HG03095 (cell line): ENCODE results near the gene PCDH9.

ENCODE experiments used
- ATAC-seq: cut with Tn5 transposase; IDR thresholded peaks from one replicate; pipeline ENCODE4 v1.9.1; 2021; ENCODE audit warnings: moderate library complexity; ENCODE audit not compliant: unreplicated experiment

PCDH9 gene

DNA sequence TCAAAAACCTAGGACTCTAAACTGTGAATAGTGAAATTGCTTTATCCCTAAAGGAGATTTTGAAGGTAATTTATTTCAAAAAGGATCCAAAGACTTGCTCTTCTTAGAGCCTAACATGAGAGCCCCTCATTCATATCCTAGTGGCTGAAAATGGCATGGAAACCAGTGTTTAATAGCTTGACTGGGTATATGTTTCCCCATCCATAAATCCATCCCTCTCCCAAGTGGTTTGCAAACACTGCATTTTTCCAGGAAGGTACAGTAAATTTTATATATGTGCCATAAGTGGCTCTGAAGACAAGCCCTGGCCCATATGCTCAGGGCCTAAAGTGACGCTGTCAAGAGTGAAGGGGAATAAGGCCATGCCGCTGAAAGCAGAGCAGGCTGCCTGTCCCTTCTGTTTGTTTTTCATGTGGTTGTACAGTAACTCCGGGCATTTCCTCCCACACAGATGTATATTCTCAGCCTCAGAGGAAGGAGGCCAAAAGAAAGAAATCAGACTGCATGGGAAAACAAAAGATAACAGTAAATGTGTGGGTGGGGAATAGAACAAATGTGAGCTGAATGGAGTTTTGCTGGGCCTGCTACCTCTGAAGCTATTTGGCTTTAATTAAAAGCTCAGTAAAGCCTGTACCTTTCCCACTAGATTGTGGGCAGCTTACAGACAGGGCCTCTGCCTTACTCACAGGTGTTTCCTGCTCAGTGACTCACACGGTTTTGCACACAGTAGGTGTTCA lies 181.9 kb downstream of the PCDH9 start:
- peak; percentile 95 for ATAC-seq

DNA sequence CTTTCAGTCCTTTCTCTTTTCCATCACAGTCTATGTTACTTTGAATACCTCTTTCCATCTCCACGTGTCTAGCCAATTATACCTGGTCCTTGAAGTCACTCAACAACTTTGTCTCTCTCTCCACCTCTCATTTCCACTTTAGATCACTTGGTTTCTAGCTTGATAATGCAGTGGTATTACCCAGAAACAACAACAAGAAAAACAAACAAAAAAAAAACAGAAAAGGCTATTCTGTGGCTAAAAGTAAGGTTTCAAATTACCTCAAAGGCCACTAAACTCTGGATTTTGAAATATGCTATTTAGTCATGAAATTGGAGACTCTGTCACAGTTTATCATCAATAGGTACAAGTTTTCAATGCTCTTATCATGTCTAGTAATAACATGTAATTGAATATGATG lies 184.8 kb downstream of the PCDH9 start:
- ATAC-seq: no peak

DNA sequence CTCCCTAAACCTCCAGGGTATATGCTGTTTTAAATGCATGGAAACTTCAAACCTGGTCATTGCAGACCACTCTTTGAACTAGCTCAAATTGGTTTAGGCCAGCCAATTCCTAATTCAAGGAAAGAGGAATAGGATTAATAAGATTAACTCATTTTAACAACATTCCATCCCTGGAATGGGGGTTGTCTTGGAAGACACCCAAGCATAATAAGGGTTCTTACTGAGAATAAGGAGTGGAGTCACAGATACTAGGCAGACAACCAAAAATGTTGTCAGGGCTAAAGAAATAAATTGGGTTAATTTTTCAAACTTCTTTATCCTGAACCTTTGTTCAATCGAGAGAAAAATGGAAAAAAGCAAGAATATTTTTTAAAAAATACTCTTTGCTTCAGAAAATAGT lies 186.2 kb downstream of the PCDH9 start:
- no peak for ATAC-seq

DNA sequence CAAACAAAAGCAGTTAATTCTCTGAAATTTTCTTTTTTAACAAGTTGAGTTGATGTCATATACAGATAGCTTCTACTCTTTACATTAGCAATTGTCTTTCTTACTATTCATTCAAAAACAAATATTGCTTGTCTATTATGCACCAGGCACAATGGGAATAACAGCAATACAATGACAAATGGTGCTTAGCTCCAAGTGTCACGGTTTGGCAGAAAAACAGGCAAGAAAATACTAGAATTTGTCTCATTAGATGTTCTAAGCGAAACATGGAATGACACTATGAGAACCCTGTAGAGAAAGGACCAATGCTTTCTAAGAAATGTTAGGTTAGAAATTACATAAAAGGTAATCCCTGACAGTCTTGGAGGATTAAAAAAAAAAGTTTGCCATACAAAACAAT lies 187.6 kb downstream of the PCDH9 start:
- ATAC-seq: no peak

DNA sequence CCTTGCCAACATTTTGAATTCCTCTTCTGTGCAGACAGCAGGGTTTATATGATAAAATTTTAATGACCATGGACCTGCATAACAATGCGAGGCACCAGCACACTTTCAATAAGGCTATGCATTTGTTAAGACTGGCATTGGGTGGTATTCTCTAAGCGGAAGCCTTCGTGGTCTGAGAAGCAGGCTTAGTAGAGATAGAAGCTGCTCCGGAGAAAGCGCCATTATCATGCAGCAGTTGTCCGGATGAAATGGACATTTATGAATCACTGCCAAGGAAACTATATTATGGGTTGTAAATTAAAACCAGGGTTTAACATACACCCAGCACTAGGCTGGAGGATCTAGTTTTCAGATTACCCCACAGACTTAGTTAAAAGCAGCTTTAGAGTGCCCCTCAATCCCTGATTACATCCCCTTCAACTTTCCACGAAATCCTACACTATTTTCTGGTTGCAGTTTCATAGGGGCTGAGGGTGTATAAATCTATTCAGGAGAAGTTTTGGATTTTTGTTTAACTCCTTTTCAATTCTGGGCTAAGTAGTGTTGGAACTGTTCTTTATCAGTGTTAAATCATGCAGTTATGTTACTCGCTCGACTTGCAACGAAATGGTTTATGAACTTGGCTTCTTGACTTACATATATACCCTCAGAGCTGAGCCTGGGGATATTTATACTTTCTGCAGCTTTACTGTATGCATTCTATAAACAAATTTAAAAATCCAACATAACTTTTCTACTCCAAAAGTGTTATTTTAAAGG lies 193.3 kb downstream of the PCDH9 start:
- ATAC-seq: no peak

DNA sequence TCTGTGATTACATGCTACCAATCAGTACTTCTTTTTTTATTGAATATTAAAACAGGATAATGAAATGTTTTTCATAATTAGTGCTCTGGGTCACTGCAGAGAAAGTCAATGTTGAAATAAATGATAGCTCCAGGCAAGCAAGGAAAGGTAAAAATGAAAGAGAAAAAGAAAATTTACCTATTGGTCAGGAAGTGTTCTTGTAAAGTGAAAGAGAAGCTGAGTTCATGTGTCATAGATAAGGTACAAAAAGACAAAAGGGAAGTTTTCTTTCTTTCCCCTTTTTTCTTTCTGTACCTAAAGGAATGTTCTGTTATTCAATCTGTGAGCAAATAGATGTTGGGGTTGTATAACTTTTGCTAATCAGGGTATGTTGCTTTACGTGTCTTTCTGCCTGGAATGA lies 197.0 kb downstream of the PCDH9 start:
- ATAC-seq: no peak

DNA sequence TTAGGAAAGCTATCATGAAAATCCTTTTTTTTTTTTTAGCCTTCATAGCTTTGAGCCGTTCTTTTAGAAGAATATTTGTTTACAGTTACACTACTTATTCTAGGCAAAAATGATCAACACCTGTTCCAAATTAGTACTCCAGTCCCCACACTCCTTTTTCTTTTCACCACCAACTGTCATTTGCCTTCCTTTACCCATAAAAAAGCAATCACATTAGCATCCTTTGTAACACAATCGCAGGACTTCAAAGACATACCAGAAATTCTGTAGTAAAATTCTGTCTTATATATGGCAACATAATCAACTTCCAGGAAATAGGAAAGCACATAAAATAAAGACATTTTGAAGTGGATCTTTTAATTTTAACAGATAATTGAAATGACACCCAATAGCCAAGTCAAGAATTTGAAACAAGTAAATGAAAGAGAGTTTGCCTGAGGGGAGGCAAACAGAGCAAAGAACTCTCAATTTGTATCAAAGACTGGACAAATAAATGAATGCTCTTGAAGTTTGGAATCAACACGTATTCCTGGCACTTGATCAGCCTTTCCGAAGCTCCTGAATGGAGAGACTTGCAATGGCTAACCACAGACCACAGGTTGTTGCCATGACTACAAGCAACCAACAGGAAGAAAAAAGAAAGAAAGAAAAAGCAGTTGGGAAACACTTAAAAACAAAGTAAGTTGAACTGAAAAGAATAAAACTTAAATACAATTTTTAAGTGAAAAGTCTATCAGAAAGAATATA lies 206.8 kb downstream of the PCDH9 start:
- no peak for ATAC-seq

DNA sequence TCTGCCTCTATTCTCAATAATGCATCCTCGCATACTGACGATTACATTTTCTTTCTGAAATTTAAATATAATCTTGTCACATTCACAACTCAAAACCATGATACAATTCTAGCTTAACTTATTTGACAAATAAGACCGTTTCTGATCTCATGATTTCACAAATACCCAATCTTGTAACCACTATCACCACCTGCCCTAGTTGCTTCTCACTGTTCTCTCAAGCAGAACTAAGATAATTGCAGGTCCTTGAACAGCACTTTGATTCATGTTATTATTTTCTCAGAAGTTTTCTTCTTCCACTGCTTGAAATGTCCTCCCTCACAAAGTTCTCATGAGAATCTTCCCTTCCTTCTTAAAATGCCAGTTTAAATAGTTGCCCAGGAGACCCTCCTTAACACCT lies 211.4 kb downstream of the PCDH9 start:
- no peak for ATAC-seq

DNA sequence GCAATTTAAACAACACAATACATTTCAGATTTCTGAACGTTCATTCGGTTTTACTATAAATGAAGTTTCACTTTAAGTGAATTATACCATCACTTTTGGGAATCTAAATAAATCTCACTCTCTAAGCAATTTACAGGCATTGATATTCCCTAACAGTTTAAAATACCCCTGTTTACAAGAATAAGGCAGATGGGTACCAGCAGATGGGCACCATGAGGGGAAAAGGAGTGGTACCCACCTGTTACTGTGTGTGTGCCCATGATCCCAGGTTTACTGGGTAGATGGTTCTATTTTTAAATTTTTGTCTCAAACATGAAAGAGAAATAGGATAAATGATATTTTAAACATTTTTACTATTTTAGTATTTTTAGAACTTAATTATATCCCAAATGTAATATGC lies 212.9 kb downstream of the PCDH9 start:
- no peak for ATAC-seq

DNA sequence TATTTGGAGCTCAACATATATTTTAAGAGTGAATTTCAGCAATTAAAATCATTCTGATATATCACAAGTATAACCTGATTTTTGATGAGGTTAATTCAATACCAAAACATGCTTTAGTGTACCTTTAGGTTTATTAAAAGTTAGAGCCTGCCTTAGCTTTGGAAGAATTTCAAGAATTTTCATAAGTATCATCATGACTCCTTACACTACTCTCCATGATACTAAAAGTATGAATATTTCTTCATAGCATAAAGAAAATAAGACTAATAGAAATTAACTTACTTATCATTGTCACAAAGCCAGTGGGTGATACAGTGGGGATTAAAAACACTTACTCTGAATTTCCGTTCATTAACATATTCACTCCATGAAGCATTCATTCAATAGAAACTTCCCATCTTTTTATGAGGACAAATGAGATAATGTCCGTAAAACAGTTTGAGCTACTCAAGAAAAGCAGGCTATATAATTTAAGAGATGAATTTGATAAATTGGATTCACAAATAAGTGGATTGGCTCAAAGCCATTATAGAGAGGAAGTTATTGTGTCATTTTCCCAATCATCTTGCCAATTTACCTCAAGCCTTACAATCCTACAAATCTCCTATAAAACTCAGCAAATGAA lies 214.0 kb downstream of the PCDH9 start:
- ATAC-seq: no peak

DNA sequence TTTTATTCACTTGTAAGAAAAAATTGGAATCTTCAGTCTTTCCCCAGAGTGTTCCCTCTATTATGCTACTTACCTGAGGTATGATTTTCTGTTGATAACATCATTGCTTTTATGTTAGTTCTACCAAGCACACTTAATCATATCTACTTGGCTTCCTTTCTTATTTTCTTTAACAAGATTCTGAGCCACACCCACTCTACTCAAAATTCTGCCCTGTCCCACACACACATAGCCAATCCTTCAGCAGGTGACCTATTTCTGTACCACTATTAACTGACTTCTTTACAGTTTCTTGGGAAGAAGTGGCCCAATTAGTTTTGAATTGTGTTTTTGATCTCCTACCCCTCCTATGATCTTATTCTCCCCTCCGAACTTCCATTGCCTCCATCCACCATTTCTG lies 215.7 kb downstream of the PCDH9 start:
- ATAC-seq: no peak

DNA sequence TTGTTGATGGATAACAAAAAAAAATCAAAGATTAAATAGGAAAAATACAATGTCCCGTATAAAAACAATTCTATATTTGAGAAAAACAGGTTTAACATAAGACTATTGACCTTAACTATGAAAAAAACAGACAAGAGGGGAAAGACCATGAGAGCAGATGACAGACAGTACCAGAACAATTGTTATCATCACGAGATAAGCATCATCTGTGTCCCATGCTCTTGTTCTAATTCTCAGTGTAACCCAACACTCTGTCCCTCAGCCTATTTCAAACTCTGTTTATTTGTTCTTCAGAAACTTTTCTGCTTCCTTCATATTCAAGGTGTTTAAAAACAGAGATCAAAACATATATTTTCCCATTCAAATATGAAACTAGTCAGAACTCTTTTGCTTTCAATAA lies 216.4 kb downstream of the PCDH9 start:
- ATAC-seq: no peak

DNA sequence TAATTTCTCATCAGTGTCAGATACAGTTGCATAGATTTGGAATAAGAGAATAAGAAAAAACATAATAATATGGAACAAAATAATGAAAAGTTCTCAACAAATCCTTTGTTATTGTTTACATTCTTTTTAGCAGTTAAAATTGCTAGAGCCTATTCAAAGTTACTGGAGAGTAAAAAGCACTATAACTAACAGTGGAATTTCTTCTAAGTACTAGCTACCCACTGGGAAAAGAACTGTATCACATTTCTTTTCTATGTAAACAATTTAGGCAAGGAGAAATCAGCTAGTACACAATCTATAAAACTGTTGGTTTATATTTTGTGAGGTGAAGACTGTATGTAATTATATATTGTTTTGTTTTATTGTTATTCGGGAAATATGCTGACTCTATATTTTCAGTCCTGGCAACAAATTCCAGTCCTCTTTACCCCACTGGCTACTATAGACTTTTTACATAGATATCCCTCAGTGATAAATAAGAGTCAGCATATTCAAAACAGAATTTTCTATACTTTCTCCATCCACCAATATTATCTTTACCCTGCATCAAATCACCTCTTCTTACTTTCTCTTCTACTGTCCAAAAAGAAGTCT lies 222.0 kb downstream of the PCDH9 start:
- ATAC-seq: no peak

DNA sequence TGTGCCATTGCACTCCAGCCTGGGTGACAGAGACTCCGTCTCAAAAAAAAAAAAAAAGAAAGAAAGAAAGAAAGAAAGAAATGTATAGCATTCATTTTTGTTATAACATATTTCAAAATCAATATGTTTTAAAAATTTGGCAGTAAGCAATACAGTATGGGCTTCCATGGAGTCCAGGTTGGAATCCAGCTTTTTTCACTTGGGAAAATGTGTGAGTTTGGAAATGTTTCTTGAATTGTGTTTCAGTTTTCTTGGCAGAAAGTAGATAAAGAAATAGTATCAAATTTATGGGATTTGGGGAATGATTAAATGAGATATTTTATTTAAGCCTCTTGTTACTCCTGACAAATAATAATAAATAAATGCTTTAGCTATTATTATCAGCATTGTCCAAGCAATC lies 225.6 kb downstream of the PCDH9 start:
- ATAC-seq: no peak

DNA sequence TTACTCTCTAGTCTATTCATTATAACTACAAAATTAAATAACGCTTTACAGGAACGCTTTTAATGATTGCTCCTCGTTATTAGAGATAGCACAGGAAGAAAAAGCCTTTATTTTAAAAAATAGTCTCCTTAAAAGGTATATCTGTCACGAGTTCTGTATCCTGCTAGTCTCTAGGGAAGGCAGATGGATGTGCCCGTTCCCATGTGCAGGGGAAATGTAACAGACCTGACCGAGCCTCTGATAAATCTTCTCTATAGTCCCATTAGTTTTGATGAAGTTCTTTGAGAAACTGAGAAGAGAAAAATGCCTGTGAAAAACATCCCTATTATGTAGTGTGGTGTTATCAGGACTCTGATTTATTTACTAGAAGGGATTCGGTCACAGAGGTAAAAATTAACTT lies 226.4 kb downstream of the PCDH9 start:
- no peak for ATAC-seq

DNA sequence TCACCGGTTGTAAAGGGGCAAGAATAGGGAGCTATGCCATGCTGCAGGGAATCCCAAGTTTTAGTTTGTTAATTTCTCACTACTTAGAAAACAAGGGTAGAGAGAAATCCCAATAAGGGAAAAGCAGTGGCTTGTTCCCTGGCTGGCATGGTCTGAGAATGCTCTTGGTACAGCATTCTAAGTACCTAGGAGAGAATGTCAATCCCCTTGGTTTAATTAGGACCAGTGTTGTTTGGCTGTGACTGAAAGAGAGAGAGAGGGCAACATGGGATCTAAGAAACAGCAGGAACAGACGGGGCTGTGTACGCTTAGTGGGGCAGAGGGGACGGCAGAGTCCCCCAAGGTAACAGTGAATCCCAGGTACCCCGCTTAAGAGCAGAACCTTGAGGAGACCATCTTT lies 228.8 kb downstream of the PCDH9 start:
- ATAC-seq: no peak

DNA sequence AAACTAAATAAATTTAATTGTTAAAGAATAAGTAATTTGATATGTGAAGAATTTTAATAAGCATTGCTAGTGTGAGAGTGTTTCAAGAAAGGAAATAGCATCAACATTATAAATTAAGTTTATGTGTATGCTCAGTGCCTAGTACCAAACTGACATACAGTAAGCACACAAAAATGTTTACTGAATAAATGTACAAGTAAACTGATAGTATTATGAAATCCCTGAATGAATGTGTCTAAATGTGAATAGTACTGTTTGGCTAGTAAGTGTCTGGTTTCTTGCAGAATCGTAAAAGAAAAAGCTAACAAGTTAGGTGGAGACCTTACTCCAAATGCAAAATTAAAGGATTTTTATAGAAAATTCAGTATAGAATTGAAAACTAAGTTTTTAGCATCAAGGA lies 233.6 kb downstream of the PCDH9 start:
- ATAC-seq: no peak

DNA sequence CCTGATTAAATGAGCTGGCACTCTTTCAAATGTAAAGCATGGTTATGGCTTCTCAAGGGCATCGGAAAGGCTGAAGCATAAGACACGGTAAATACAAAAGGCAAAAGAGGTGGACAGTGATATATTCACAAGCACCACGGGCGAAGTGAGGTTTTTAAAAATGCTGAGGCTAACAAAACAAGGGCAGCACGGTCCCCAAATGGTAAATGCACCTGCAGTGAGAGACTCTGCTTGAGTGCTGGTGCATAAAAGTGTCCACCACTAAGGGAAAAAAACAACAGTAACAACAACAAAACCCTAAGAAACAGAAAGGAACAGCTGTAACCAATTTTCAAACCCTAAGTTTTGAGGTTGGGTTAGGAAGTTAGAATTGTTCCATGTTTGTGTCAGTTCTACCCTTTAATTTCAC lies 234.9 kb downstream of the PCDH9 start:
- ATAC-seq: peak; percentile 64

DNA sequence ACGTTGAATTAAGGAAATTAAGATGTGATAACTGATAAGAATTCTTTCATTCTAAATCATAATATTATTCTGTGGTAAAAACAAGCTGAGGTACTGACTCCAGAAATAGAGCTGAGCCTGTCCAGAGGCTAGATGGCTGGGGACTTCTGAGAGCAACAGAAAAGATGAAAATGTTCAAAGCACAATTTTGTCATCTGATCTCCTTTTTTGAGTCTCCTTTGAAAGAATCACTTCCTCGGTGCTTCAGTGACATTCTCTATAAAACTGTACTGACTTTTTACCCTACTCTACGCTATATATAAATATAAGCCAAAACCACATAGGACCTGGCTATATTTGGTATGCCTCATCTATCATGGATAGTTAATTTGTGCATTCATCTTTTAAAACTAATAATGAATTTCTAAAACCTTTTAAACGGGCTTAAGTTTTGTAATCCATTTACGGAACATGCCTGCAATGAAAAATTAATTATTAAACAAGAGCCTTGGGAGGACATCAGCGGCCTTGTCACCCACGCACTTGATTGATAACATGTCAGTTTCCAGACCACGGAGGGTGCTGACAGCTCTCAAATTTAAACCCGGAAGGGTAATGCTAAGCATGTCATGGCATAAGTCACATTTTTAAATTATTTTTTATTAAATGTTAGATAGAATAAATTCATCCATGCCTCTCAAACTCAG lies 235.5 kb downstream of the PCDH9 start:
- ATAC-seq: peak; percentile 40

DNA sequence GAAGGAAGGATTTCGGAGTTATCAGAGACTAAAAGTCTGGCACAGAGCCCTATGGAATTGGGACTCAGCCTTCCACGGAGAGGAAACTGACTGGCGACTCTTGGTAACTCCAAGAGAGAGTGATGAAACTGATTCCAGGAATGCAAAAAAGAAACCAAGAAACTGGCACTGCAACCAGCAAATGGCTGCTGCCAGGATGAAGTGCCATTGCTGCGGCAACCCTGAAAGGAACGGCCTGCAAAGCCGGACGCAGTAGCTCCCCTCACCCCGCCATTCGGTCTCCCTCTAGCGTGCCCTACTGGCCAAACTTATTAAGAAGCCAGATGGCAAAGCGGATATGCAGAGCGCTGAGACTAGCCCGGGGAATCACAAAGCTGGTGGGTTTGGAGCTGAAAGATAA lies 236.0 kb downstream of the PCDH9 start:
- peak; percentile 64 for ATAC-seq

DNA sequence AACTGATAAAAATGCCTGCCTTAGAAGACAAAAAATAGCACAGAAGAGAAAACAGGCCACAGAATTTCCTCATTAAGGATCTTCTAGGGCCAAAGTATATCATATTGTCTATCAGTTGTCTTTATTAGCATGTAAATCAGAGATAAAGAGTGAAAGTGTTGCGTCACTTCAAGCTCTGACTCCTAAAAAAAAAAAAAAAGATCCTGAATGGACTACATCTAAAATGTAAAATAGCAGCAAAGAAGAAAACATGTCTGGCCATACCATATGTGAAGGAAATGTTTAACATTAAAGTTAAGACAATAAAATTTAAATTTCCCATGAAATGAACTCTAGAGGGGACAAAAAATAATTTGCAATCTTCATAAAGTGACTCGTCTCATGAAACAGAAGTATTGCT lies 237.4 kb downstream of the PCDH9 start:
- no peak for ATAC-seq
